ENCODE results near the gene CLNS1A. TPM values are rescaled to one million over a fixed set of nuclear protein-coding genes. Genes with fewer than 3 reads are reported as not detected.
A peak's percentile ranks its signal among the peaks of the same experiment; 100 is the strongest.
"Not testable (repeated sequence)": the region's sequence is repeated elsewhere in the genome, so short reads cannot be mapped to it uniquely, and the experiment has no call there.

Gene CLNS1A
- polyA plus RNA-seq, 1 donor from 2014 or later = 179 TPM

GRCh38 chr11:77589181-77589520 is 48.4 kb downstream of the CLNS1A start:
- Histone ChIP-seq H3K36me3 (ENCODE audit: insufficient read depth, low read length) (no peaks in the 10 kb centered on the region), H3K27me3 (ENCODE audit: insufficient read depth, low read depth, low read length) (no peaks in the 10 kb centered on the region), H3K4me3 (ENCODE audit: low read length) (peak overlapping the region; percentile 96), H3K27ac (ENCODE audit: low read length) (peak overlapping the region; percentile 47), H3K9ac (ENCODE audit: low read length) (peak overlapping the region; percentile 75), H3F3A (ENCODE audit: insufficient read depth, low read length, poor library complexity, severe bottlenecking) (no peaks in the 10 kb centered on the region), H2AFZ (ENCODE audit: low read depth, low read length) (peak overlapping the region; percentile 51), H3K4me2 (ENCODE audit: low read length) (peak overlapping the region; percentile 68), H3K79me2 (replicated peaks; ENCODE audit: insufficient read depth, low read length) (no peaks in the 10 kb centered on the region), H3K9me3 (ENCODE audit: low read length) (no peaks in the 10 kb centered on the region), H4K20me1 (ENCODE audit: insufficient read depth) (no peaks in the 10 kb centered on the region), H3K9me2 (ENCODE audit: insufficient read depth, low read length) (no peaks in the 10 kb centered on the region)
- TF ChIP-seq MXI1 (conservative IDR thresholded peaks at IDR 0.05; ENCODE audit: poor library complexity, severe bottlenecking) (peak; percentile 63), SMC3 (conservative IDR thresholded peaks at IDR 0.05; ENCODE audit: poor library complexity) (no peak), CTCF (IDR thresholded peaks at IDR 0.05; ENCODE audit: poor library complexity, severe bottlenecking) (peak; percentile 35), REST (IDR thresholded peaks at IDR 0.05; ENCODE audit: borderline replicate concordance) (no peak), TAF1 (IDR thresholded peaks at IDR 0.05; ENCODE audit: low read depth) (no peak), POLR2AphosphoS5 (IDR thresholded peaks at IDR 0.05) (no peak), RAD21 (conservative IDR thresholded peaks at IDR 0.05) (peak; percentile 36), EP300 (conservative IDR thresholded peaks at IDR 0.05; ENCODE audit: poor library complexity, severe bottlenecking) (no peak)

GRCh38 chr11:77580712-77581337 is 56.8 kb downstream of the CLNS1A start:
- Histone ChIP-seq H3K27me3 (ENCODE audit: insufficient read depth, low read depth, low read length) (no peaks in the 10 kb centered on the region), H2AFZ (ENCODE audit: low read depth, low read length) (no peak overlapping the region), H3F3A (ENCODE audit: insufficient read depth, low read length, poor library complexity, severe bottlenecking) (no peaks in the 10 kb centered on the region), H3K79me2 (replicated peaks; ENCODE audit: insufficient read depth, low read length) (no peaks in the 10 kb centered on the region), H3K36me3 (ENCODE audit: insufficient read depth, low read length) (no peaks in the 10 kb centered on the region), H3K9me3 (ENCODE audit: low read length) (no peaks in the 10 kb centered on the region), H3K4me3 (ENCODE audit: low read length) (no peak overlapping the region), H3K9ac (ENCODE audit: low read length) (no peak overlapping the region), H3K27ac (ENCODE audit: low read length) (no peak overlapping the region), H4K20me1 (ENCODE audit: insufficient read depth) (no peaks in the 10 kb centered on the region), H3K4me2 (ENCODE audit: low read length) (no peak overlapping the region), H3K9me2 (ENCODE audit: insufficient read depth, low read length) (no peaks in the 10 kb centered on the region)
- TF ChIP-seq TAF1 (IDR thresholded peaks at IDR 0.05; ENCODE audit: low read depth) = no peak
- no peak for TF ChIP-seq MXI1 (conservative IDR thresholded peaks at IDR 0.05; ENCODE audit: poor library complexity, severe bottlenecking)
- TF ChIP-seq RAD21 (conservative IDR thresholded peaks at IDR 0.05) = no peak
- TF ChIP-seq EP300 (conservative IDR thresholded peaks at IDR 0.05; ENCODE audit: poor library complexity, severe bottlenecking) = no peak
- no peak for TF ChIP-seq SMC3 (conservative IDR thresholded peaks at IDR 0.05; ENCODE audit: poor library complexity)
- no peak for TF ChIP-seq REST (IDR thresholded peaks at IDR 0.05; ENCODE audit: borderline replicate concordance)
- TF ChIP-seq CTCF (IDR thresholded peaks at IDR 0.05; ENCODE audit: poor library complexity, severe bottlenecking) = no peak

GRCh38 chr11:77575428-77575827 is 62.2 kb downstream of the CLNS1A start:
- not testable (repeated sequence) for H4K20me1 ChIP-seq (ENCODE audit: insufficient read depth); H2AFZ ChIP-seq (ENCODE audit: low read depth, low read length); H3K4me2 ChIP-seq (ENCODE audit: low read length); H3F3A ChIP-seq (ENCODE audit: insufficient read depth, low read length, poor library complexity, severe bottlenecking); H3K9me3 ChIP-seq (ENCODE audit: low read length); H3K79me2 ChIP-seq (replicated peaks; ENCODE audit: insufficient read depth, low read length); H3K9ac ChIP-seq (ENCODE audit: low read length); H3K9me2 ChIP-seq (ENCODE audit: insufficient read depth, low read length); H3K27me3 ChIP-seq (ENCODE audit: insufficient read depth, low read depth, low read length); H3K4me3 ChIP-seq (ENCODE audit: low read length); H3K36me3 ChIP-seq (ENCODE audit: insufficient read depth, low read length); H3K27ac ChIP-seq (ENCODE audit: low read length)

All from neural cell (in vitro differentiated cells).